Loucy (cell line): ENCODE results near the gene RBKS.
"Not testable (repeated sequence)": the region's sequence is repeated elsewhere in the genome, so short reads cannot be mapped to it uniquely, and the experiment has no call there.

Experiments used
- EZH2phosphoT487 ChIP-seq: fragments of 200-600 bp; IDR thresholded peaks from 2 replicates; pipeline ENCODE4 v1.6.1; 2018; ENCODE audit warnings: antibody characterized with exemption, mild to moderate bottlenecking, moderate library complexity, borderline replicate concordance
- TF ChIP-seq, protein P1 (sequence below): fragments of 200-600 bp; sonication (generic); conservative IDR thresholded peaks from 2 replicates; pipeline ENCODE4 v1.5.1; 2014; ENCODE audit warnings: mild to moderate bottlenecking, antibody characterized with exemption, low read length

DNA sequence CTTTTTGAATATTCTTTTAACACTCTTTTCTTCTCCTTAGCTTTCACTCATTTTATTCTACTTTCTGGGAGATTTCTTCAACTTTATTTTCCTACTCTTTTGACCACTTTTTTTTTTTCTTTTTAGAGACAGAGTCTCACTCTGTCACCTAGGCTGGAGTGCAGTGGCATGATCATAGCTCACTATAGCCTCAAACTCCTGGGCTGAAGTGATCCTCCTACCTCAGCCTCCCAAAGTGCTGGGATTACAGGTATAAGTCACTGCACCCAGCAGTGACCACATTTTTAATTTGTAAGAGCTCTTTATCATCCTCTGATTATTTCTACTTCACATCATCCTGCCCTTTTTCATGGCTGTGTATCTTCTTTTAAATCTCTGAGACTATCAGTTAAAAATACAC lies 144.7 kb downstream of the RBKS start:
- TF ChIP-seq, protein P1, sequence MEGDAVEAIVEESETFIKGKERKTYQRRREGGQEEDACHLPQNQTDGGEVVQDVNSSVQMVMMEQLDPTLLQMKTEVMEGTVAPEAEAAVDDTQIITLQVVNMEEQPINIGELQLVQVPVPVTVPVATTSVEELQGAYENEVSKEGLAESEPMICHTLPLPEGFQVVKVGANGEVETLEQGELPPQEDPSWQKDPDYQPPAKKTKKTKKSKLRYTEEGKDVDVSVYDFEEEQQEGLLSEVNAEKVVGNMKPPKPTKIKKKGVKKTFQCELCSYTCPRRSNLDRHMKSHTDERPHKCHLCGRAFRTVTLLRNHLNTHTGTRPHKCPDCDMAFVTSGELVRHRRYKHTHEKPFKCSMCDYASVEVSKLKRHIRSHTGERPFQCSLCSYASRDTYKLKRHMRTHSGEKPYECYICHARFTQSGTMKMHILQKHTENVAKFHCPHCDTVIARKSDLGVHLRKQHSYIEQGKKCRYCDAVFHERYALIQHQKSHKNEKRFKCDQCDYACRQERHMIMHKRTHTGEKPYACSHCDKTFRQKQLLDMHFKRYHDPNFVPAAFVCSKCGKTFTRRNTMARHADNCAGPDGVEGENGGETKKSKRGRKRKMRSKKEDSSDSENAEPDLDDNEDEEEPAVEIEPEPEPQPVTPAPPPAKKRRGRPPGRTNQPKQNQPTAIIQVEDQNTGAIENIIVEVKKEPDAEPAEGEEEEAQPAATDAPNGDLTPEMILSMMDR = not testable (repeated sequence)
- not testable (repeated sequence) for TF ChIP-seq EZH2phosphoT487
